ENCODE results near the gene NRIP1.

DNA sequence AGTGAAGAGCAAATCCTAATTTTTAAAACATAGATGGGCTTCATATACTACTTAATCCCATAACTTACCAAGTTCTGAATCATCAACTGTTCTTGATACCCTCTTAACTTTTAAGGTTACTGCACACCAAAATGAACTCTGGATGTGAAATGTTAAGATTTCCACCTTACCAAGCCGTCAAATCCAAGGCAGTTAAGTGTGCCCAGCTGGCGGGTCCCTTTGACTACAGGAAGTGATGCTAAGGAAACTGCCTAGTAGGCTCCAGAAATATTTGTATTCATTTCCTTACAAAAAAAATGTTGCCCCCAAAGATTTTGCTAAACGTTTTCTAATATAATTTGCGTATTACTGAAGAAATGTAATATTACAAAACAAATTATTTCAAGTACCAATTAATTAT lies 10.7 kb downstream of the NRIP1 start:
- no peak for TF ChIP-seq ESRRA (CRISPR knock-in tag; IDR thresholded peaks at IDR 0.05; ENCODE audit: borderline replicate concordance)
- TF ChIP-seq, protein P1, sequence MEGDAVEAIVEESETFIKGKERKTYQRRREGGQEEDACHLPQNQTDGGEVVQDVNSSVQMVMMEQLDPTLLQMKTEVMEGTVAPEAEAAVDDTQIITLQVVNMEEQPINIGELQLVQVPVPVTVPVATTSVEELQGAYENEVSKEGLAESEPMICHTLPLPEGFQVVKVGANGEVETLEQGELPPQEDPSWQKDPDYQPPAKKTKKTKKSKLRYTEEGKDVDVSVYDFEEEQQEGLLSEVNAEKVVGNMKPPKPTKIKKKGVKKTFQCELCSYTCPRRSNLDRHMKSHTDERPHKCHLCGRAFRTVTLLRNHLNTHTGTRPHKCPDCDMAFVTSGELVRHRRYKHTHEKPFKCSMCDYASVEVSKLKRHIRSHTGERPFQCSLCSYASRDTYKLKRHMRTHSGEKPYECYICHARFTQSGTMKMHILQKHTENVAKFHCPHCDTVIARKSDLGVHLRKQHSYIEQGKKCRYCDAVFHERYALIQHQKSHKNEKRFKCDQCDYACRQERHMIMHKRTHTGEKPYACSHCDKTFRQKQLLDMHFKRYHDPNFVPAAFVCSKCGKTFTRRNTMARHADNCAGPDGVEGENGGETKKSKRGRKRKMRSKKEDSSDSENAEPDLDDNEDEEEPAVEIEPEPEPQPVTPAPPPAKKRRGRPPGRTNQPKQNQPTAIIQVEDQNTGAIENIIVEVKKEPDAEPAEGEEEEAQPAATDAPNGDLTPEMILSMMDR (IDR thresholded peaks at IDR 0.05), result no peak
- TF ChIP-seq CREM (CRISPR knock-in tag; IDR thresholded peaks at IDR 0.05), result no peak
- no peak for TF ChIP-seq TEAD1 (CRISPR knock-in tag; IDR thresholded peaks at IDR 0.05)
- no peak for TF ChIP-seq ZNF512 (CRISPR knock-in tag; IDR thresholded peaks at IDR 0.05; ENCODE audit: borderline replicate concordance)
- no peak for TF ChIP-seq ATF3 (CRISPR knock-in tag; conservative IDR thresholded peaks at IDR 0.05)
- TF ChIP-seq, protein P2, sequence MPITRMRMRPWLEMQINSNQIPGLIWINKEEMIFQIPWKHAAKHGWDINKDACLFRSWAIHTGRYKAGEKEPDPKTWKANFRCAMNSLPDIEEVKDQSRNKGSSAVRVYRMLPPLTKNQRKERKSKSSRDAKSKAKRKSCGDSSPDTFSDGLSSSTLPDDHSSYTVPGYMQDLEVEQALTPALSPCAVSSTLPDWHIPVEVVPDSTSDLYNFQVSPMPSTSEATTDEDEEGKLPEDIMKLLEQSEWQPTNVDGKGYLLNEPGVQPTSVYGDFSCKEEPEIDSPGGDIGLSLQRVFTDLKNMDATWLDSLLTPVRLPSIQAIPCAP (CRISPR knock-in tag; IDR thresholded peaks at IDR 0.05), result no peak
- TF ChIP-seq, protein P3, sequence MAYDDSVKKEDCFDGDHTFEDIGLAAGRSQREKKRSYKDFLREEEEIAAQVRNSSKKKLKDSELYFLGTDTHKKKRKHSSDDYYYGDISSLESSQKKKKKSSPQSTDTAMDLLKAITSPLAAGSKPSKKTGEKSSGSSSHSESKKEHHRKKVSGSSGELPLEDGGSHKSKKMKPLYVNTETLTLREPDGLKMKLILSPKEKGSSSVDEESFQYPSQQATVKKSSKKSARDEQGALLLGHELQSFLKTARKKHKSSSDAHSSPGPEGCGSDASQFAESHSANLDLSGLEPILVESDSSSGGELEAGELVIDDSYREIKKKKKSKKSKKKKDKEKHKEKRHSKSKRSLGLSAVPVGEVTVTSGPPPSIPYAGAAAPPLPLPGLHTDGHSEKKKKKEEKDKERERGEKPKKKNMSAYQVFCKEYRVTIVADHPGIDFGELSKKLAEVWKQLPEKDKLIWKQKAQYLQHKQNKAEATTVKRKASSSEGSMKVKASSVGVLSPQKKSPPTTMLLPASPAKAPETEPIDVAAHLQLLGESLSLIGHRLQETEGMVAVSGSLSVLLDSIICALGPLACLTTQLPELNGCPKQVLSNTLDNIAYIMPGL (CRISPR knock-in tag; IDR thresholded peaks at IDR 0.05), result no peak
- no peak for TF ChIP-seq SP1 (CRISPR knock-in tag; conservative IDR thresholded peaks at IDR 0.05)
- no peak for TF ChIP-seq PREB (CRISPR knock-in tag; IDR thresholded peaks at IDR 0.05; ENCODE audit: borderline replicate concordance)
- TF ChIP-seq, protein P4, sequence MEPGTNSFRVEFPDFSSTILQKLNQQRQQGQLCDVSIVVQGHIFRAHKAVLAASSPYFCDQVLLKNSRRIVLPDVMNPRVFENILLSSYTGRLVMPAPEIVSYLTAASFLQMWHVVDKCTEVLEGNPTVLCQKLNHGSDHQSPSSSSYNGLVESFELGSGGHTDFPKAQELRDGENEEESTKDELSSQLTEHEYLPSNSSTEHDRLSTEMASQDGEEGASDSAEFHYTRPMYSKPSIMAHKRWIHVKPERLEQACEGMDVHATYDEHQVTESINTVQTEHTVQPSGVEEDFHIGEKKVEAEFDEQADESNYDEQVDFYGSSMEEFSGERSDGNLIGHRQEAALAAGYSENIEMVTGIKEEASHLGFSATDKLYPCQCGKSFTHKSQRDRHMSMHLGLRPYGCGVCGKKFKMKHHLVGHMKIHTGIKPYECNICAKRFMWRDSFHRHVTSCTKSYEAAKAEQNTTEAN (CRISPR knock-in tag; IDR thresholded peaks at IDR 0.05), result no peak
- TF ChIP-seq ZNF121 (CRISPR knock-in tag; IDR thresholded peaks at IDR 0.05), result no peak
